KMS-11 (cell line): Measurements from ENCODE around the gene EYA4.

Source experiments
- H2AFZ ChIP-seq: fragments of 200-600 bp; sonication (generic); 2 replicates; pipeline ENCODE4 v1.6.1; 2016; ENCODE audit warnings: antibody characterized with exemption, mixed run types, low read depth
- H3K27ac ChIP-seq: fragments of 200-600 bp; sonication (generic); 2 replicates; pipeline ENCODE4 v1.6.1; 2016; ENCODE audit warnings: mild to moderate bottlenecking, mixed run types
- H3K27me3 ChIP-seq: fragments of 200-600 bp; sonication (generic); 2 replicates; pipeline ENCODE4 v1.6.1; 2017; ENCODE audit warnings: mild to moderate bottlenecking, low read depth, mixed run types, moderate library complexity; ENCODE audit not compliant: insufficient read depth
- H3K36me3 ChIP-seq: fragments of 200-600 bp; sonication (generic); 2 replicates; pipeline ENCODE4 v1.6.1; 2017; ENCODE audit warnings: mild to moderate bottlenecking, mixed run types; ENCODE audit not compliant: insufficient read depth
- H3K4me1 ChIP-seq: fragments of 200-600 bp; sonication (generic); 2 replicates; pipeline ENCODE4 v1.6.1; 2016; ENCODE audit warnings: mild to moderate bottlenecking, low read depth, mixed run types; ENCODE audit not compliant: poor library complexity, severe bottlenecking
- H3K4me2 ChIP-seq: fragments of 200-600 bp; sonication (generic); 2 replicates; pipeline ENCODE4 v1.7.0; 2016; ENCODE audit warnings: mild to moderate bottlenecking, mixed run types
- H3K4me3 ChIP-seq: fragments of 200-600 bp; sonication (generic); IDR thresholded peaks from 2 replicates; pipeline ENCODE4 v1.6.1; 2017; ENCODE audit warnings: low read depth, low read length, mixed read lengths; ENCODE audit not compliant: insufficient read depth
- H3K79me2 ChIP-seq: fragments of 200-600 bp; sonication (generic); 2 replicates; pipeline ENCODE4 v1.6.1; 2016; ENCODE audit warnings: low read depth, mixed run types; ENCODE audit not compliant: insufficient read depth
- H3K9ac ChIP-seq: fragments of 200-600 bp; sonication (generic); 2 replicates; pipeline ENCODE4 v1.6.1; 2016; ENCODE audit warnings: mild to moderate bottlenecking, mixed run types
- H4K20me1 ChIP-seq: fragments of 200-600 bp; sonication (generic); 2 replicates; pipeline ENCODE4 v1.6.1; 2016; ENCODE audit warnings: mild to moderate bottlenecking, mixed run types; ENCODE audit not compliant: insufficient read depth
- TF ChIP-seq, protein P1 (sequence below): fragments of 200-600 bp; sonication (generic); conservative IDR thresholded peaks from 2 replicates; pipeline ENCODE4 v1.6.1; 2017; ENCODE audit warnings: low read depth, mild to moderate bottlenecking, antibody characterized with exemption, low read length, moderate library complexity, mixed read lengths

Gene EYA4

DNA sequence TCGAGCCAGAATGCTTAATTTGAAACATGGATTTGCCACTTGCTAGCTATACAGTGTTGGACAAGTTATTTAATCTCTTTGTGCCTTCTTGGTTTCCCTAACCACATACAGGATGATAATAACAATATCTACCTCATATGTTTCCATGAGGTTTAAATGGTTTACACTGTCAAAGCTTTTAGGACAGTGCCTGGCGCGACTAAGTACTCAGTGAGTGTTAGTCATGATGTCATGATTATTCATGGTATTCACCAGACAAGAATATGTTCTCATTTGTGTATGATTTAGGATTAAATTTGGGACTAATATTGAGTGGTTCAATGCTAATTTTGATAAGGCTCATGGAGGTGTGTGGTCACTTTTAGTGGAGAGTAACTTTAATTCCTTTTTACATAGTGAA lies 167.4 kb downstream of the EYA4 start:
- no peak overlapping the region for H3K9ac ChIP-seq
- H3K36me3 ChIP-seq = no peaks in the 10 kb centered on the region
- H3K4me2 ChIP-seq = no peak overlapping the region
- TF ChIP-seq, protein P1, sequence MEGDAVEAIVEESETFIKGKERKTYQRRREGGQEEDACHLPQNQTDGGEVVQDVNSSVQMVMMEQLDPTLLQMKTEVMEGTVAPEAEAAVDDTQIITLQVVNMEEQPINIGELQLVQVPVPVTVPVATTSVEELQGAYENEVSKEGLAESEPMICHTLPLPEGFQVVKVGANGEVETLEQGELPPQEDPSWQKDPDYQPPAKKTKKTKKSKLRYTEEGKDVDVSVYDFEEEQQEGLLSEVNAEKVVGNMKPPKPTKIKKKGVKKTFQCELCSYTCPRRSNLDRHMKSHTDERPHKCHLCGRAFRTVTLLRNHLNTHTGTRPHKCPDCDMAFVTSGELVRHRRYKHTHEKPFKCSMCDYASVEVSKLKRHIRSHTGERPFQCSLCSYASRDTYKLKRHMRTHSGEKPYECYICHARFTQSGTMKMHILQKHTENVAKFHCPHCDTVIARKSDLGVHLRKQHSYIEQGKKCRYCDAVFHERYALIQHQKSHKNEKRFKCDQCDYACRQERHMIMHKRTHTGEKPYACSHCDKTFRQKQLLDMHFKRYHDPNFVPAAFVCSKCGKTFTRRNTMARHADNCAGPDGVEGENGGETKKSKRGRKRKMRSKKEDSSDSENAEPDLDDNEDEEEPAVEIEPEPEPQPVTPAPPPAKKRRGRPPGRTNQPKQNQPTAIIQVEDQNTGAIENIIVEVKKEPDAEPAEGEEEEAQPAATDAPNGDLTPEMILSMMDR = no peak
- H3K4me3 ChIP-seq = no peak overlapping the region
- H3K27me3 ChIP-seq = no peaks in the 10 kb centered on the region
- H3K79me2 ChIP-seq = no peaks in the 10 kb centered on the region
- H3K27ac ChIP-seq = no peak overlapping the region
- H3K4me1 ChIP-seq = no peaks in the 10 kb centered on the region
- no peaks in the 10 kb centered on the region for H4K20me1 ChIP-seq
- no peak overlapping the region for H2AFZ ChIP-seq

DNA sequence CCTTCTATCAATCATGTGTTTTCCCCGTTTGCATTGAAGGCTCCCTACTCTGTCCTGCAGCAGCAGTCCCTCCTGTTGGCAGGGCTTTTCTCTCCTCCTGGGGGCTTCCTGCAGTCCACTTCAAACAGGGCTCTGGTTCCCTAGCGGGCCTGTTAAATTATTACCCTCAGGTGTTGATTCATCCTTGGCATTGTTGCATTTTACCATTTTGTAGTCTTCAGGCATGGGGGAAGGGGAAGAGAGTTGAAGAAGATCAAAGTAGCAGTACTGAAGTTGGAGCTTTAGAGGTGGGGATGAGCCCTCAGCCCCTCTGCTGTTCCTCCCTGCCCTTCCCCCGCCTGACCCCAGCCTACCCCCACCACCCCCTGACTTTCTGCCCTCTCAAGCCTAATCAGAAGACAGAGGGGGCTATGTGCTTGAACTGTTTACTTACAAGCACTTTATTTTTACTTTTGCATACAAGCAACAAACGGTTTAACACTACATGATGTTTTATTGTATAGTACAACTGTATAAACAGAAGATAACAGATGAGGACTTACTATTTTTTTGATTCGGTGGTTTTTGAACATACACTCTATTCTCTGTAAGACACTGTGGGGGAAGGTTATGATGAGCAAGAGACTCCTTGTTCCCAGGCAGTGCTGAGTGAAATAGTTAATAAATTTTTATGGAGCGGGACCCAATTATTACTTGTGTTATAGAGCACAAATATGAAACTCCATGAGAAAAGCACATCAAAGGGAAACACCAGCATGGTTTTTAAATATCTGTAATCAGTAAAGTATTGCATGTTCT lies 169.7 kb downstream of the EYA4 start:
- no peaks in the 10 kb centered on the region for H3K79me2 ChIP-seq
- H3K4me2 ChIP-seq = no peak overlapping the region
- H4K20me1 ChIP-seq = no peaks in the 10 kb centered on the region
- no peaks in the 10 kb centered on the region for H3K27me3 ChIP-seq
- TF ChIP-seq, protein P1 = no peak
- no peak overlapping the region for H3K27ac ChIP-seq
- no peak overlapping the region for H3K9ac ChIP-seq
- H3K4me1 ChIP-seq = no peaks in the 10 kb centered on the region
- no peaks in the 10 kb centered on the region for H3K36me3 ChIP-seq
- H3K4me3 ChIP-seq = no peak overlapping the region
- H2AFZ ChIP-seq = no peak overlapping the region

DNA sequence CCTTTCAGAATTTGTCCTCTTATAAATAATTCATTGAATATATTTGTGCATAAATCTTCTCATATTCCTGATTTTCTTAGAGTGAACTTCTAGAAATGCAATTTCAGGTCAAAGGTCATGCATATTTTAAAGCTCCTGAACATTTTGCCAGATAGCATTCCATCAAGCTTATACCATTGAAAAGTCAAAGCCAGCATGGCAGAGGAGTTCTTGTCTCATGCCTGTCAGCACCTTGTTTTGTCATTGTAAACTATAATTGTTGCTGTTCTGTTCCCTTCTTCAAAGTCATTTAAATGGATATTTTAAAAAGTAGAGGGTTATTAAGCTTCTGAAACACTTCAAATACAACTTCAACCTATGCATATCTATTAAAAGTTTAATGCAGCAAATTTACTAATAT lies 170.6 kb downstream of the EYA4 start:
- TF ChIP-seq, protein P1 = no peak
- H2AFZ ChIP-seq = no peak overlapping the region
- no peaks in the 10 kb centered on the region for H3K36me3 ChIP-seq
- H3K79me2 ChIP-seq = no peaks in the 10 kb centered on the region
- H4K20me1 ChIP-seq = no peaks in the 10 kb centered on the region
- H3K27ac ChIP-seq = no peak overlapping the region
- H3K27me3 ChIP-seq = no peaks in the 10 kb centered on the region
- H3K9ac ChIP-seq = no peak overlapping the region
- no peak overlapping the region for H3K4me2 ChIP-seq
- H3K4me1 ChIP-seq = no peaks in the 10 kb centered on the region
- H3K4me3 ChIP-seq = no peak overlapping the region

DNA sequence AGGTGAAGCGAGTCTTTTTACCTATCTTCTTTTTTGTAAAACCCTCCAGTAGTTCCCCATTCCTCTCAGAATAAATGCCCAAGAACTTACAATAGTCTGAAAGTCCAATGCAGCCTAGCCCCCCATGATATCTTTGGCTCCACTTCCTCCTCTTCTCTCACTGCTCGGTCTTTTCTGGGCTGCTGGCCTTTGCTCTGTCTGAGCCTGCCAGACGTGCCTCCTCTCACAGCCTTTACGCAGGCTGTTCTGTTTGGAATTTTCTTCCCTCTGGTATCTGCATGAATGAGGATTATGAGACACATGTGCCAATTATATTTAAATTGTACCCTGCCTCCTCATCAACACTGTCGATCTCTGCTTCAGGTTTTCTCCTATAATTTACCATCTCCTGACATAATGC lies 174.1 kb downstream of the EYA4 start:
- Histone ChIP-seq H3K27me3 (no peaks in the 10 kb centered on the region), H3K4me2 (no peak overlapping the region), H3K27ac (no peak overlapping the region), H3K79me2 (no peaks in the 10 kb centered on the region), H3K4me3 (no peak overlapping the region), H4K20me1 (no peaks in the 10 kb centered on the region), H2AFZ (no peak overlapping the region), H3K9ac (no peak overlapping the region), H3K4me1 (no peaks in the 10 kb centered on the region), H3K36me3 (no peaks in the 10 kb centered on the region)
- TF ChIP-seq, protein P1 = no peak
